NCI-H1694 treated with DMSO at 0.1 percent for 48 hours (cell line): ENCODE measurements around the gene LMNTD2.

ENCODE experiments used
- DNase-seq: peaks from one replicate; lab custom pipeline; 2025; lab: John Stamatoyannopoulos, UW

The LMNTD2 gene

DNA sequence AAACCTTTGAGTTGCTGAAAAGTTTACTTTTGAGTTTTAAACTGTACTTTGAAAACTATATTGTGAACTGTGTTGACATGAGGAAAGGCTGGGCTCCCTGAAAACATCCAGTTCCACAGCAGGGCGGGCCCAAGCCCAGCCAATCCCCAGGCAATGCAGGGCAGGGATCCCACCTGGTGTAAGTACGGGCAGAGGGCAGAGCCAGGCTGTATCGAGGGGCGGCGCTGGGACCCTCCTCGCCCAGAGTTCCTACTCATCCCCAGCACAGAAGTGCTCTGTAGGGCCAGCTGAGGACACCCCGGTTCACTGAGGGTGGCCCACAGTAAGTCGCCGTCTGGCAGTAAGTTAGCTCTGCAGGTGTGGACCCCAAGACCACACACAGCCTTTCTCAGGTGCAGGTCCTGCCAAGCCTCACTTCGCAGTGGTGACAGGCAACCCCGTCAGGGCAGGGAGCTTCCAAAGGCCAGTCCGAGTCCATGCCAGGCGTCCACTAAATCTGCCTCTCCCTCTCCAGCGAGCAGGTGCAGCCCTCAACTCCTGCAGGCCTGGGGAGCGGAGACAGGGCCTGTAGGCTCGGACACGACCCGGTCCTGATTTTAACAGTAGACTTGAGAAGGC lies 6.6 kb upstream of the LMNTD2 start:
- no peak for DNase-seq

DNA sequence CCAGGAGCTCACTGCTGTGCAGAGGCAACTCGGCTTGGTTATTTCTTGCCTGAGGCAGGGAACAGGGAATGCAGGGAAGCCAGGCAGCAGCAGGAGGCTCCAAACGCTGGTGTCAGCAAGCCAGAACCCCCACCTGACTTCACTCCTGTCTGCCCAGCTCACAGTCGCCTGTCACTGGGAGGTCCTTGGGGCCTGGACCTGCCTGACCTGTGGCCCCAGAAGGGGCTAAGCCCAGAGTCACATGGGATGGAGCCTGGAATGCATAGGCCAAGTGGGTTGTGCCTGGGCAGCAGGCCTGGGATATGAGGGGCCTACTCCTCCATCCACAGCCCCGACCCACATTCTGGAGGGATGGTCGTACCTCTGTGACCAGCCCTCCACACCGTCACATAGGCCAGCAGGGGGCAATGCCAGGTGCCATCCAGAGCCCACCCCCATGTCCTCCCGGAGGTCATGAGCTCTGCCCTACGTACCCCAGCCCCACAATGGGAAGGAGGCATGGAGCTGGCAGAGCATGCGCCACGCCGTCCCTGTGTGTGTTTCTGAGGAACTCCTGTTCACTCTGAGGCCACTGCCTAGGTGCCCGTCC lies 5.5 kb upstream of the LMNTD2 start:
- DNase-seq = no peak

DNA sequence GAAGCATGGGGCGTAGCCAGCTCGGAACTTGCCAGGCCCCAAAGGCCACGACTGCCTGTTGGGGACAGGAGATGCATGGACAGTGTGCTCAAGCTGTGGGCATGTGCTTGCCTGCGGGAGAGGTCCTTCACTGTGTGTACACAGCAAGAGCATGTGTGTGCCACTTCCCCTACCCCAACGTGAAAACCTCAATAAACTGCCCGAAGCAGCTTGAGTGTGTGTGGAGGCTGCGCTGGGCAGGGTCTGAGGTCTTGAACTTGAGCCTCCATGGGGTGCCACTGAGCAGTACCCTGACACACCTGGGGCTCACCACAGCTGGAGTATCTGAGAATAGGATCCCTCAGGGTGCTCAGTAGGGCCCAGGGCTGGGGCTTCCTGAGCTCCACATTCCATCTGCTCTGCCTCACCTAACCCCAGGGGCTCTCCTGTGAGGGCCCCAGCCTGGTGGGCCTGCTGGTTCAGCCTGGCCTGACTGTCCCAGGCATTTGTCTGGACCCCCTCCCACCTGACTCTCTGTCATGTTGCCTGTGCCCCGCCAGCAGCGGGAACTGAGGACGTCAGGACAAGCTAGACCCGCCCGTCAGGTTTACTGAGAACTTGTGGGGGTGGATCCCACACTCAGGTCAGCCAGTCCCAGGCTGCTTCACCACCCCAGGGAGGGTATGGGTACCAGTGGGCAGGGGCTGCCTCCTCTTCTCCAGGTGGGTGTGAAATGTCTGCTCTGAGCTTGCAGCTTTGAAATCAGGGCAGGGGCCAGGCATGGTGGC lies 3.5 kb upstream of the LMNTD2 start:
- no peak for DNase-seq

DNA sequence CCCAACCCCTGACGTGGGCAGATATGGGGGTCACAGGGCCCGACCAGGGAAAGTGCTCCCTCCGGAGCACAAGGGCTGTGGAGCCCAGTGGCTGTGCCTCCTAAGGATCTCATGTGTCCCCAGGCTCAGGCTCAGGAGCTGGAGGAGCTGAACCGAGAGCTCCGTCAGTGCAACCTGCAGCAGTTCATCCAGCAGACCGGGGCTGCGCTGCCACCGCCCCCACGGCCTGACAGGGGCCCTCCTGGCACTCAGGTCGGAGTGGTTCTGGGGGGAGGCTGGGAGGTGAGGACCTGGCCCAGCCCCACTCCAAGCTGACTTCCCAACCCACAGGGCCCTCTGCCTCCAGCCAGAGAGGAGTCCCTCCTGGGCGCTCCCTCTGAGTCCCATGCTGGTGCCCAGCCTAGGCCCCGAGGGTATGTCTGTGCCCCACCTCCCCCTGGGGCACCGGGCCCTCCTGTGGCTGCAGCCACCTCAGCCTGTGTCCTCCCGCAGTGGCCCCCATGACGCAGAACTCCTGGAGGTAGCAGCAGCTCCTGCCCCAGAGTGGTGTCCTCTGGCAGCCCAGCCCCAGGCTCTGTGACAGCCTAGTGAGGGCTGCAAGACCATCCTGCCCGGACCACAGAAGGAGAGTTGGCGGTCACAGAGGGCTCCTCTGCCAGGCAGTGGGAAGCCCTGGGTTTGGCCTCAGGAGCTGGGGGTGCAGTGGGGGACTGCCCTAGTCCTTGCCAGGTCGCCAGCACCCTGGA lies 2.7 kb upstream of the LMNTD2 start:
- DNase-seq = no peak

DNA sequence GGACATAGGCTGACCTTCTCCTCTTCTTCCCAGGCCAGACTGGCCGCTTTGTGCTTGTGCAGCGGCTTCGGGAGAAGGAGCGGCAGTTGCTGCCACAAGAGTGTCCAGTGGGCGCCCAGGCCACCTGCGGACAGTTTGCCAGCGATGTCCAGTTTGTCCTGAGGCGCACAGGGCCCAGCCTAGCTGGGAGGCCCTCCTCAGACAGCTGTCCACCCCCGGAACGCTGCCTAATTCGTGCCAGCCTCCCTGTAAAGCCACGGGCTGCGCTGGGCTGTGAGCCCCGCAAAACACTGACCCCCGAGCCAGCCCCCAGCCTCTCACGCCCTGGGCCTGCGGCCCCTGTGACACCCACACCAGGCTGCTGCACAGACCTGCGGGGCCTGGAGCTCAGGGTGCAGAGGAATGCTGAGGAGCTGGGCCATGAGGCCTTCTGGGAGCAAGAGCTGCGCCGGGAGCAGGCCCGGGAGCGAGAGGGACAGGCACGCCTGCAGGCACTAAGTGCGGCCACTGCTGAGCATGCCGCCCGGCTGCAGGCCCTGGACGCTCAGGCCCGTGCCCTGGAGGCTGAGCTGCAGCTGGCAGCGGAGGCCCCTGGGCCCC lies 1.6 kb upstream of the LMNTD2 start:
- no peak for DNase-seq

DNA sequence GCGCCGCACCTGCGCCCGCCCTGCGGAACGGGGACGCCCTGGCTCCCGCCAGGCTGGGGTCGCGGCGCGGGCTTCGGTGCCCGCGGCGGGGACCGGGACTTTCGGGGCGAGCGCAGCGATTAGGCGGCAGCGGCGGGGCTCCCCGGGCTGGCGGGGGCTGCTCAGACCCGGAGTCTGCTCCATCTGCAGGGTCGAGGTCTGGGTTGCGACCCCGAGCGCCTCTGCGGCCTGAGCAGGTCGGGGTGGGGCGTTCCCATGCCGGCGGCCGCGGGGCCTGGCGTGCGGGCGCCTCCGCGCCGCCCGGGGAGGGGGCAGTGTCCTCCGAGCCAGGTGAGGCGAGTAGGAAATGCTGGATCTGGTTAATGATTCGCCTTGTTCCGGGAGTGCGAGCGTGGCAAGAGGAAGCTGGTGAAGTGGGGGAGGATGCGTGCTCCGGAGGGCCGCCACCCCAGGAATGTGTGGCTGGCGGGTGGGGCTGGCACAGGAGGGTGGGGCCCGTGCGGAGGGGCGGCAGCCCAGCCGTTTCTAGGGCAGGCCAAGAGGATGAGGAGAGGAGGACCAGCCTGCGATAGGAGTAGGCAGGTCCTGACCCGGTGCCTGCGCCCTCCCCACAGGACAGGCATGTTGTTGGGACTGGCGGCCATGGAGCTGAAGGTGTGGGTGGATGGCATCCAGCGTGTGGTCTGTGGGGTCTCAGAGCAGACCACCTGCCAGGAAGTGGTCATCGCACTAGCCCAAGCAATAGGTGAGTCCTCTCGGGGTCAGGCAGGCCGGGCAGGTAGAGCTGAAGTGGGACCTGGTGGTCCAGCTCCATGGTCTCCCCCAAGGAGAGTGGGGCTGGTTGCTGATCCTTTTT lies 838 bp upstream of the LMNTD2 start:
- no peak for DNase-seq

DNA sequence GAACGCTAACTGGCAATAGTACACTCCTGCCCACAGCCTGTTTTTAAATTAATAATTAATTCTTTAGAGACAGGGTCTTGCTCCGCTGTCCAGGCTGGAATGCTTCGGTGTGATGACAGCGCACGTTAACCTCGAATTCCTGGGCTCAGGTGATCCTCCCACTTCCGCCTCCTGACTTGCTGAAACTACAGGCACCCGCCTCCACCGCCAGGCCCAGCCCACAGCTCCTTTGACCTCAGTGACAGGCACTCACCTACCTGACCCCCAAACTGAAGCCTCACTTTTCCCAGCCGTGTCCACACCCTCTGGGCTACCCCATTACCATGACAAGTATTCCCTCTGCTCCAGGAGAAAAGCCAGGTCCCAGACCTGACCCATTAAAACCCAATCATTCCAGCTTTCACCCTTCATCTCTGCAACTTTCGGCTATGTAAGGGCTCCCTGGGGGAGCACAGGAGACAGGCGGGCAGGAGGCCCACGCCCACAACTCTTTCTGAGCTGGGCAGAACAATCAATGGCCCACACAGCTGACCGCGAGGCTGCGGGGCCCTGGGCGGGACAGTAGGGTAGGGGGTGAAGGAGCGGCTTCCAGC lies 730 bp downstream of the LMNTD2 start:
- no peak for DNase-seq

DNA sequence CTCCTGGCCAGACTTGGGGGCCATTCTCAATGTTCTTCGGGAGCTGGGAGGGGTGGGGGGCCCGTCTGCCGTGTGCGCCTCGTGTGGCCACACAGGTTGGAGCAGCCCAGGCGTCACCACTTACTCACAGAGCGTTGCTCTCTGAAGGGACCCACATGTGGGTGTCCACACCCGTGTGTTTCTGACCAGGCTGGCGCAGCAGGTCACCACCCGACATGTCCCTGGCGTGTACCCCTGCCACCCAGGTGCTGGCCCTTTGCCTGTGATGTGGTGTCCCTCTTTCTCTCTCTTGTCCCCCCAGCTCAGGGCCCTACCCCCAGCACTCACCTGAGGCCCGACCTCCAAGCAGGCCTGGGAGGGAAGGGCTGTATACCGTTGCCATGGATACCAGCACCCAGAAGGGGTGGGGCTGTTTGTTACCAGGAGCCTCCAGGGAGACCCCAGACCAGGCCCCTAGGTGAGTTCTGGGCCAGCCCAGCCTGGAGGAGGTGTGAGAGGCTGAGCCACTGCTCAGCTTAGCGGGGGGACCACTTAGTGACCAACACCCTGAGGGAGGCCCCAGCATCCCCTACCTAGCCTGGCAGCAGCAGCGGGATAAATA lies 1.4 kb downstream of the LMNTD2 start:
- DNase-seq = no peak

DNA sequence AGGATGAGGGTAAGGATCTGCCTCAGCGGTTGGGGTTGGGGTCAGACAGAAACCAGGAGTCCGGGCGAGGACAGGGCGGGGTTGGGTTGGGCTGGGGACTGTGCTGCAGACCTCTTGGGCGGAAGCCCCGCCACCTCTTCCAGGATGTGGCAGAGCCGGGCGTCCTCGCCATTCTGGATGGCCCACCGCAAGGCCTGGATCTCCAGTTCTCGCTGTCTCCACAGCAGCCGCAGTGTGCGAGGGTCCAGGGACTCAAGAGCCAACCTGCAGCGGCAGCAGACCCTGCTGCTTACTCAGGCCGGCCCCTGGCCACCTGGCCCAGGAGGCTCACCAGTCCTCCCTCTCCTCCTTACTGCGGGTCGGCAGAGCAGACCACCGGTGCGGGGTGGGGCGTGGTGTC lies 2.0 kb downstream of the LMNTD2 start:
- DNase-seq = no peak

DNA sequence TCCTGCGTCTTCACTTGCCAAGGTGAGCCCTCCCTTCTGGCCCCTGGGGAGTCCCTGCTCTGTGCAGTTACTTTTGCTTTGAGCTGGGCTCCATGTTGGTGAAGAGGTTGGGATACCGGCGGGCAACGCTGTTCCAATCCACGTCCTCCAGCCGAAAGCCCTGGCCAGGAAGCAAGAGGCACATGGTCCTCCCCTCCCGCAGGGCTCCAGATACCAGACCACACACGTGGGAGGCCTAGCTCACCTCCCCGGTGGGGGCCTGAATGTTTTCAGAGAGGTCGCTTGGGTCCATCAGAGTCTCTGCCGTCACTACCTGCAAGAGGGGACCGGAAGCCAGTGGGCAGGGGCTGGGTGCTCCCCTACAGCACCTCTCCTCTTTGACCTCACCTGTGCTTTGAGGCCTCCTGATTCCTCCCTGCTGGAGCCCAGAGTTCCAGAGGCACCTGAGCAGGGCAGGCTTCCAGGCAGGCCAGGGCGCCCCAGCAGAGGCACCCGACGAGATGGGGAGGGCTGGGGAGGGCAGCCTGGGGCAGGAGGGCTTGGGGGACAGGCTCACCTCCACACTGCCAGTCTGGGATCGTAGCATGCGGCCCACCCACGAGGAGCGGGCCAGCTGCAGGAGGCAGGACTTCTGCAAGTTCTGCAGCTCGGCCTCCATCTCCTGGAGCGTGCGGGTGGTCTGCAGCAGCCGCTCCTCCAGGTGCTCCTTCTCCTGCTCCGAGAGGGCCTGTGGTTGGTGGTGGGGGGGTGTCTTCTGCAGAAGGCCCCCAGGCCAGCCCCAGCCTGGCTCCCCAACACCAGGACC lies 3.0 kb downstream of the LMNTD2 start:
- DNase-seq = no peak

DNA sequence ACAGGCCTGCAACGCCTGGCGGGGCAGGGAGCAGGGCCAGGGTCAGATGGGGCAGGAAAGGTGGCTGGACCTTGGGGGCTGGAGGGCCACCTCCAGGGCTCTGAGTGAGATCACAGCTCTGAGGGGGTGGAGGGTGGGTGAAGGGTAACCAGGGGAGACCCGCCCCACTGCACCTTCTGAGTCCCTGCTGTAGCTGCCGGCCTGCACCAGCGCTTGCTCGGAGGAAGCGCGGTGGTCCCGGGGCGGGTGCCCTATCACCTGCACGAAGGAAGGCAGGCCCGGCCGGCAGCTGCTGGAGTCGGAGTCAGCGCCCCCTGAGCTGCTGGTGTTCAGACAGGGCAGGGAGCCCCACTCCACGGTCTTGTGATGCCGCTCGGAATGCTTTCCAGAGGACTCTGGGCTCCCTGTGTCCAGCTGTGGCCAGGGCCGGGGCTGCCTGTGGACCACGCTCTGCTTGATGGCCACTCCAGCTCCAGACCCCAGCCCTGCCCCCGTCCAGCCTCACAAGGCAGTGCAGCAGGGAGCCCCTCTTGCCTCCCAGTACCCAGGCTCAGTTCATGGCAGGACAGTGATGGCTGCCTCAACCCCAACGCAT lies 3.8 kb downstream of the LMNTD2 start:
- no peak for DNase-seq

DNA sequence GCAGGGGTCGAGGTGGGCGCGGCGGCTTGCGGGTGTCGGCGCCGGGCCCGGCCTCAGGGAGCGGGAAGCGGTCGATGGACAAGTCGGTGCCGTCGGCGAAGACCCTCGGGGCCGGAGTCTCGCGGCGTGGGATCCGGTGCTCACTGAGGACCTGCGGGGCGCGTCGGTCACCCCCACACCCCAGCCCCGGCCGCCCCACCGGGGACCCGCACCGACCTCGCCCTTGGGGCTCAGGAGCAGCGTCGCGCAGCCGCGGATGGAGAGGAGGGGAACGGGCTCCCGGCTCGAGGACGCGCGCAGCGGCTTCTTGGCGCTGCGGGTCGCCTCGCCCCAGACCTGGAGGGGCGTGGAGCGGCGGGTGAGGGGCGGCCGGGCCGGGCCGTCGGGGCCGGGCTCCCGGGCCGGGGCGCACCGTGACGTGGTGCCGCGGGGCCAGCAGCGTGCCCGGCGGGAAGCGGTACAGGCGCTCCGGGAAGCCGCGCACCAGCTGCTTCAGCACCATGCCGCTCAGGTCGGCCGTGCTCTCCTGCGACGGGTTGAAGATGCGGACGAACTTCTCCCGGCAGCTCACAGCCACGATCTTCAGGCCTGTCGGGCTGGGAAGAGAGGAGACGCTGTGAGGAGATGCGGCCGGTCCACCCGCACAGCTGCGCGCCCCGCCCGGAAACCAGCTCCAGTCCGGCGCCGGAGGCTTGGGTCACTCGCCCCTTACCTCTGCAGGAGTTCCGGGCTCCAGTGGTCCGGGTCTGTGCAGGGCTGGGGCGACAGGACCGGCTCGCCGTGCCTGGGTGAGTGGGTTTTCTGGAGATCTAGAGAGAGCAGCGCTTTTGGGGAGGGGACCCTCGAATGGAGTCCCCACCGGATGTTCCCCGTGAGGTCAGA lies 4.5 kb downstream of the LMNTD2 start:
- no peak for DNase-seq

DNA sequence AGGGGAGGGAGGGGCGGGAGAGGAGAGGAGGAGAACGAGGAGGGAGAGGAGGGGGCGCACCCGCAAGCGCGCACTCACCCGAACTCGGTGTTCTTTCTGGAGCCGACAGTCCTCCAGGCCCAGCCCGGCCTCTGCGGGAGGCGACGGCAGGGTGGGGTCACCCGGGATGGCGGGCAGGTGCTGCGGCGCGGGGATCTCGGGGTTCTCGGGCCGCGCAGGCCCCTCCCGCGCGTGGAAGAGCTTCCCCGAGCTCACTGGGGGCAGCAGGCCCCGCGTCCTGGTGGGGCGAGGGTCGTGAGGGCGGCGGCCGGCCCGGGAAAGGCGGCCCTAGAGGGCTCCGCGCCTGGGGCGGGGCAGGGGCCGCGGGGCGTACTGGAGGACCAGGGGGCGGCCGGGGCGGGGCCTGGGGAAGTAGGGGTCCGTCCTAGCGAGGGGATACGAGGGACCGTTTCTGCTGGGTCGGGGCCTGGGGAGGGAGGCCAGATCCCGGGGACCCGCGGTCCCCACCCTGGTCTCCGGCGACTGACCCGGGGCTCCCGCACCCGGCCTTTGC lies 5.2 kb downstream of the LMNTD2 start:
- no peak for DNase-seq

DNA sequence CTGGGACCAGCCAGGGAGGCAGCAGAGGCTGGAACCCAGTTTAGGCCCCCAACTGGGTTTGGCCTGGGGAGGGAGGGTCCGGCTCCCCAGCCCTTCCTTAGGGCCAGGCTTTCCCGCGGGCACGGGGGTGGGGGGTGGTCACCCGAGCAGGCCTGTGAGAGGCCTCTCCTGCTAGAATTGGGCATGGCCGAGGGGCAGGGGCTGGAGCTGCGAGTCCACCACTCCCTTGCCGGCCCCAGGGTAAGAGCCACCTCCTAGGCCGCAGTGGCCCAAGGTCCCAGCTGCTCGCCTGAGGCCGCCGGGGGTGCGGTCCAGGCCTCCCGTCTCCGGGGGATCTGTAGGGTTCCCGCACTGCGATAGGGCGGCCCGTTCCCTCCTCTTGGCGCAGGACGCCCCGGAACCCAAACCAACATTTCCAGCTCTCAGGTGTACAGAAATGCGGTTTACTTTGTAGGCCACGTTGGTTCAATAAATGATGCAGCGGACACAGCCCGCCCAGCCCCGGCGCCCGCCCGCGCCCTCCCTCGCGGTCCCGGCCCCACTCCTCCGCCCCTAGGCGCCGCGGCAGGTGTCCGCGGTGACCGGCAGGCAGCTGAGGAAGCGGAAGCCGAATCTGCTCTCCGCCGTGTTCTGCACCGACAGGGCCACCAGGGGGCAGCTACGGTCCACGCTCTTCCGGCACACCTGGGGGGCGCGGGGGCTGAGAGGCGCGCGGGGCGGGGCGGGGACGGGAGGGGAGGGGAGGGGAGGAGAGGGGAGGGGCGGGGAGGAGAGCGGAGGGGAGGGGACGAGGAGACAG lies 5.9 kb downstream of the LMNTD2 start:
- peak; percentile 41 for DNase-seq

DNA sequence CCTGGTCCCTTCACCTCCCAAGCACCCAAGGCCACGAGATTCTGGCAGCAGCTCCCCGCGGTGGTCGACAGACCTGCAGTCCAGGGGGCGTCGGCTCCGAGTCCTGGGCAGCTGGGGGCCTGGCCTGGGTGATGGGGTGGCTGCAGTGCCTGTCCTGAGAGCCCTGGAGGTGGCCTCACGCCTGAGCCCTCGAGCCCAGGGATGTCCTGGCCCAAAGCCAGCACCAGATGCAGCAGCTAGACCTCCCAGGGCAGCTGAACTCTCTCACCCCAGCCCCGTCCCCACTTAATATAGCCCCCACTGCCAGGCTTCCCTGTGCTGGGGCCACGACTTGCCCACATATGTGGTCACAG lies 6.6 kb downstream of the LMNTD2 start:
- DNase-seq = no peak

DNA sequence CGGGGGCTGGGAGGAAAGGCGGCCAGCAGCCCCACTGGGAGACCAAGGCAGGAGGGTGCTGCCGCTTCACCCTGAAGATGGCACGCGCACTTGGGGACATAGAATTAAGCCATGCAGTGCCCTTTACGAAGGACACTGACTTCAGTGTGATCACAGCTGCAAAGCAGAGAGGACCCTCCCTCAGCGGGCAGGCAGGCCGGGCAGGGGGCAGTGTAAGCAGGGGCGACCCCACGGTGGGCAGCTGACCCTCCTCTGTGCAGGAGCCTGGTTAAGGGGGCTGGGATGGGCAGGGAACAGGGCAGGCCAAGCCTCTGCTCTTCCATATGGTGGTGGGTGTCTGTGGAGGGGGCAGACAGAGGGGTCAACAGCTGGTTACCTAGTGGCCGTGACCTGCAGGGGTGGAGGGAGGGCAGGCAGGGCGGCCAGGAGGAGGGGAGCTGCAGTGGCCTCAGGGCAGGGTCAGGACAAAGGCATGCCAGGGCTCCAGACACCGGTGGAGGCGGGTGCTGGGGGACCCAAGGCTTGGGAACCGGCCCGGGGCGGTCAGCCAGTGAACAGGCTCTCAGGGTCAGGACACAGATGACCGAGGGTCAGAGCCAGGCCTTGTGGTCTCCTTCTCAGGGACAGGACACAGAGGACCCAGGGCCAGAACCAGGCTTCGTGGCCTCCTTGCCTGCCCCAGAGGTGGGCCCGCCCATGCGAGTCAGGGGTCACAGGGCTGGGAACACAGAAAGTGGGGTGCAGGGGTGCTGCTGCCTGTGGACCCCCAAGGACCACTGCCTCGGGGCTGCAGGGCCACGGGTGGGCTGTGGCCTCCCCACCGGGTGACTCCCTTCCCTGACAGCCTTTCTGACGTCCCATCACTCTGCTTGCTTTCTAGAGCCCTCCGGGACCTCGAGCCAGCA lies 7.2 kb downstream of the LMNTD2 start:
- DNase-seq = no peak
